Stimulated activated CD4-positive, alpha-beta T cell treated with anti-CD3 and anti-CD28 coated beads, Interleukin-1b, Interleukin-23, amount 100 ng/mL, for 4 hours (primary cell): ENCODE measurements around the gene JARID2.

Experiments
- DNase-seq, 2 donors: peaks; one replicate each; pipeline ENCODE4 v3.0.0-alpha.2; 2020; ENCODE audit warnings: low read depth in 2 of 2

The JARID2 gene

DNA sequence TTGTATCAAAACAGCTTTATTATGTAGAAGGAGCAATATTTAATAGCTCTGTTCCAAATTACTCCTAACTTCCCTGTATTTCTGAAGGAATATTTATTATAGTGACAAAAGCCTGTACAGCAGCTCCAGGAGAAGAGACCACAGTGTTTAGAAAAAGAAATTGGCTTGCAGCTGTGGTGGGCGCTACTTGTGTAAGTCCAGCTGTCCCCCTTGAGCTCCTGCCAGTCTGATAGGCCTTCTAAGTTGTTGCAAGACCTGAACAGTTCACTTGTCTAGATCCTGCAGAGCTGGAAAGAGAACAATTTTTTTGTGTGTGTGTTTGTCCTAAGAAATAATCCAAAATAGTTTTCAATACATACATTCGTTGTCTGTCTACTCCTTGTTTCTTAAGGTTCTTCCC is 86.6 kb downstream of the JARID2 start:
- no peak for DNase-seq

- no peak for DNase-seq
Observed at GRCh38 chr6:15335385-15335784, 89.5 kb downstream of the JARID2 start.

GRCh38 chr6:15335916-15336315 is 90.0 kb downstream of the JARID2 start:
- DNase-seq, result no peak

DNA sequence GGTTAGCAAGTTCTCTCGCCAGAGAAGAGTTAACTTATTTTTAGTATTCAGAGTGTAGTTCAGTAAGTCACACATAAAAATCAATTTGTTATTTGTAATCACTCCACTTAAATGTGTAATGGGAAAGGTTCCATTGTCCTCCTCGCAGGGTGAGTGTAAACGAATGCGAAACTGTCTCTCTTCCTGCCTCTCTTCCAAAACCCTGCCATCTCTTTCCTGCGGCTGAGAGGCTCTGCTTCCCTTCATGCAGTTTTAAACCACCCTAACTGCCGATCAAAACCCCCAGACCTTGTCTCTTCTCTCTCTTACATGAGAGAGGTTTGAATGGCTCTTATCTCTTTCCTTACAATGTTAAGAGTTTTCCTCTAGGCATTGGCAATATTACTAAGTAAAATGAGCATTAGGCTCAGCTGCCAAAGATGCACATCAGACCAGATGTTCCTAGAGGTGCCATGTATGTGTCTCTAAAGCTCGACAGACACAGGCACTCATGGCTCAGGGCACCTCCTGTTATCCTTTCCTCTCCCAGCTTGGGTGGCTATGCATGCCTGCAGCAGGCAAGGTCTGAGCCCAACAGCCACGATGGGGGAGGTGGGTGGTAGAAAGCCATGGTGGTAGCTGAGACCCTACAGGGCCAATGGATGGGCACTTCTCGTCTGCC is 91.2 kb downstream of the JARID2 start:
- DNase-seq, result no peak

GRCh38 chr6:15337582-15337981 is 91.7 kb downstream of the JARID2 start:
- DNase-seq, result no peak

GRCh38 chr6:15338476-15338875 is 92.6 kb downstream of the JARID2 start:
- DNase-seq, result no peak

- DNase-seq, result no peak
Observed at GRCh38 chr6:15339081-15339480, 93.2 kb downstream of the JARID2 start.

DNA sequence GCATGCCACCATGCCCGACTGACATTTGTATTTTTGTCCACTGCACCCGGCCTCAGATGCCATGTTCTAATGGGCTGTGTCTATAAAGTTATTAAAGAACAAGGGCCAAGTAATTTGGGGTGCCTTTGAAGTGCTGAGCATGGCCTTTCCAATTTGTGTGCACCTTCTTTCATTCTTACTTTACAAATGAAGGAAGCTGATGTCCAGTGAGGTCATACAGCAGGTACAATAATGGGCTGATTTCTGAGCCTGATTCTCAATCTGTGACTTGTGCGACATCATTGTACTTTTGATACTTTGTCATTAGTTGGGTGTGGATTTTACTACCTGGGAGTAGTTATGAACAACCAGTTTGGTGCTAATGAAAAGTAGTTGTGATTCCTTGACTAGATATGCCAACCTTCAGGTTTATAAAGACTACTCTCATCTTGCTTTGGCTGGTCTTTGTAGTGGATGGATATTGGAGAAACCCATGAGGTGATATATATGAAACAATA is 94.3 kb downstream of the JARID2 start:
- no peak for DNase-seq

GRCh38 chr6:15340775-15341174 is 94.9 kb downstream of the JARID2 start:
- DNase-seq, result no peak

DNA sequence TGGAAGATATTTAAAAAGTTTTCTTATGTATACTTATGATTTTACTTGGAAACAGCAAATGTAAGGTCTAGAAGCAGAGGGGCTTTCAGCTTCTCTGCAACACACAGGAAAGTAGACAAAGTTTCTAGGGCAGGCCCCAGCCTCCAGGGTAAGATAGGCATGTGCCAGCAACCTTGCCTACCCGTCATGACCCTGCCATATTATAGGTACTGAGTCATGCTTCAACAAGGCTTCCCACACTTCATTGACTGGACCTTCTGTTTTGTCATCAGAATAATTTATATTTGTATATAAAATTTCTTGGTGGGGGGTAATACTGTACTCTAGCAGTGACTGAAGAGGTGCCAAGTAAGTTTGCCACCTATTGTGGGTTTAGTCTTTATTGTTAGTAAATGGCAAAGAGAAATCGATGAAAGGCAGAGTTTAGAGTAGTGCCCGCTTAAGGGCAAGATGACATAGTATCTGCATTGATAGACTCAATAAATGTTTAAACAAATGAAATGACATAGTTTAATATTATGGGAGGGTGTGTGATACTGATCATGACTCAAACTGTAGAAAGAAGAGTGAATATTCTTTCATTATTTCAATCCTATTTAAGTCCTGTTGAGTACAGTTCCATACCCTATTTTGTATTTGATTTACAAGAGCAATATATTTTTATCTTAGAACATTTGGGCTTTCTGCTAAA is 95.6 kb downstream of the JARID2 start:
- no peak for DNase-seq

- DNase-seq, result no peak
Observed at GRCh38 chr6:15342114-15342513, 96.2 kb downstream of the JARID2 start.

GRCh38 chr6:15343490-15344191 is 97.8 kb downstream of the JARID2 start:
- no peak for DNase-seq

- DNase-seq, result no peak
Observed at GRCh38 chr6:15344192-15344519, 98.3 kb downstream of the JARID2 start.

DNA sequence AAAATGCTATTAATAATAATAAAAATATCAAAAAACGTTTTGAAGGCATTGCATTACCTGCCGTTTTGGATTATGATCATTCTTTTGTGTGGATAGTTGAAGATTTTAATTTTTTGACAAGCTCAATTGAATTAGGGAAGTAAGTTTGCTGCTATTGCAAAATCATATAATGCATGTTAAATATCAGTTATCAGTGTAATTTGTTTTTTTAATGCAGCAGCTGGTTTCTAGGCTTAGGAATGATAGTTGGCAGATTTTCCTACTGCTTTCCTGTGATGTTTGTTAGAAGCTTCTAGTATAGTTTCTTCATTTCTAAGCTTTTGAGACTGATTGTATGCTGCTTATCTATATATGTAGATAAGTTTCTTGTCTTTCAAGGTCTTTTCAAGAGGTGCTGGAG is 99.0 kb downstream of the JARID2 start:
- DNase-seq, result no peak

GRCh38 chr6:15346315-15346714 is 100.4 kb downstream of the JARID2 start:
- no peak for DNase-seq

GRCh38 chr6:15348528-15348927 is 102.7 kb downstream of the JARID2 start:
- no peak for DNase-seq

DNA sequence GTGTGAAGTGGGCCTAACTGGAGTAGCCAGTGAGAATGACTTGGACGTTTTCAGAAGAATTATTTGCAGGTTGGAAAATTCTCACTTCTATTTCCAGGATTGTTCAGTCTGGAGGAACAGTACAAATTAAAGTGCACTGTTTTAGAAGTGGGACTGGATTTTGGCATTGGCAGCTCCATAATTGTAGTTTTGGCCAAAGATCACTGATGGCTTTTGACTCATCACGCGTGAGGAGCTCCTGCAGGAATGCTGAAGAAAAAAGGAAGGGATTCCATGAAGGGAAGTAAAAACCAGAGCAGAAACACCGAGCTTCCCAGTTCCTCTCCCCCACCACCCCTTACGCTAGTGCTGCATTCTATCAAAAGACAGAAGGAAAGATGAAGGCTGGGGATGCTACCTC is 103.5 kb downstream of the JARID2 start:
- DNase-seq, result no peak

DNA sequence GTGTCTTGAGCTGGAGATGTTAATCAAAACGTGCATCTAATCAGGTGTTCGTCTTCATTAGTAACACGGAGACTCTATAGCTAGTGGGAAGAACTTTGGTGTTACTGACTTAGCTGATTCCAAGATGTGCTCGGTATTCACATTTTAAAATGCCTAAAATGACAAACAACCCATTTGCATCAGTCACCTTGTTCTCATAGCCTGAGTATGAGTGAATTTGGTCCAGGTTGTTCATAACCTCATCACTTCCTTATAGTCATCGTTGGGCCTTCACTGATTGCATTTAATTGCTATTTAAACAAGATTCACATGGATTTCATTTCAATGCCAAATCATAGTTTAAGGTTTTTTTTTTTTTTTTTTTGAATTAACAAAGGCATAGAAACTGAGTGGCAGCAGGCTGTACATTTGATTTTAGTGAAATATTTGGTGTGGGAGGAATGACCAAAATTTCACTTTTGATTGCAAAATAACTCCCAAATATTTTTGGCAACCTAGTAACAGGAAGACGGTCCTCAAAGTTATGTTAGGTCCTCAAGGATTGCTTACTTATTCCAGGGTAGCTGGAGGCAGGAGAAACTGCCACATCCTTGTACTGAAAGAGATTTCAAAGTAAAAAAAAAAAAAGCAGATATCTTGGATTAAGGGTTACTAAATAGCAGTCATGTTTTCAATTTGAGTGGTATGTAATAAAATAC is 104.7 kb downstream of the JARID2 start:
- DNase-seq, result no peak

DNA sequence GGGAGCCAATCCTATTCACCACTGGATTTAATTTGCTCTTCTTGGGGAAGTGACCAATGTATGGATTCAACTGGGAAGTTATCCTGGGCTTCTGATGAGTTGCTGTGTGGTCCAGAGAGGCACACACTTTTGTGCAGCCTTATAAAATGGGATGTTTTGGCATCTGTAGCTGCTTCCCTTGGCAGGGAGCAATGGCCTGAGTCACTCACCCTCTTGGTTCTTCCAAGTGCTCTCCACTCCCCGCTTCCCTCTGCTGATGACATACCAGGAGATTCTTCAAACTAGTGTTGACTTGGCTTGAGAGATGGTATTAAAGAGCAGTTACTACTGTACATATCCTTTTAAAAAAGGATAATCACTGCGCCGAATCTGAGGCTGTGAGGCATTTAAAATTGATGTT is 105.8 kb downstream of the JARID2 start:
- DNase-seq, result no peak

GRCh38 chr6:15352220-15352619 is 106.4 kb downstream of the JARID2 start:
- DNase-seq, result no peak

GRCh38 chr6:15352845-15353244 is 107.0 kb downstream of the JARID2 start:
- no peak for DNase-seq

DNA sequence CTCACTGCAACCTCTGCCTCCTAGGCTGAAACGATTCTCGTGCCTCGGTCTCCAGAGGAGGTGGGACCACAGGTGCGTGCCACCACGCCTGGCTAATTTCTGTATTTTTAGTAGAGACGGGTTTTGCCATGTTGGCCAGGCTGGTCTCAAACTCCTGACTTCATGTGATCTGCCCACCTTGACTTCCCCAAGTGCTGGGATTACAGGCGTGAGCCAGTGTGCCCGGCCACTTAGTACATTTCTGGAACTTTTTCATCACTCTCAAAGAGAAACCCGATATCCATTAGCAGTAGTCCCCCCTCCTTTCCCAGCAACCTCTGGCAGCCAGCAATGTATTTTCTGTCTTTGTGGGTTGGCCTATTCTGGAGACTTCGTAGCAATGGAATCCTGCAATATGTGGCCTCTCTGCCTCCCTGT is 109.8 kb downstream of the JARID2 start:
- DNase-seq, result no peak
